Esophagus (tissue), 2 donors: Measurements from ENCODE around the gene TAOK3. TPM values are rescaled to one million over a fixed set of nuclear protein-coding genes. Genes with fewer than 3 reads are reported as not detected.
"Not testable (repeated sequence)": the region's sequence is repeated elsewhere in the genome, so short reads cannot be mapped to it uniquely, and the experiment has no call there.

ENCODE experiments used
- H3K27ac ChIP-seq, 2 donors: one replicate each; pipeline ENCODE4 v1.5.1; 2013; ENCODE audit warnings: low read depth in 2 of 2, mild to moderate bottlenecking in 2 of 2, inconsistent platforms in 1 of 2, low read length in 1 of 2, moderate library complexity in 1 of 2
- H3K27me3 ChIP-seq, 2 donors: one replicate each; pipeline ENCODE4 v1.6.1; 2013; ENCODE audit warnings: low read length in 2 of 2, control low read depth in 1 of 2, mild to moderate bottlenecking in 1 of 2; ENCODE audit not compliant: insufficient read depth in 2 of 2, control insufficient read depth in 1 of 2
- H3K36me3 ChIP-seq, 2 donors: one replicate each; pipeline ENCODE4 v1.6.1; 2013; ENCODE audit warnings: low read length in 1 of 2; ENCODE audit not compliant: control insufficient read depth in 2 of 2, insufficient read depth in 2 of 2
- H3K4me1 ChIP-seq, 2 donors: one replicate each; pipeline ENCODE4 v1.6.1; 2013; ENCODE audit warnings: low read length in 1 of 2; ENCODE audit not compliant: control insufficient read depth in 2 of 2, insufficient read depth in 2 of 2
- H3K4me3 ChIP-seq, 2 donors: one replicate each; pipeline ENCODE4 v1.5.1; 2013; ENCODE audit warnings: low read length in 2 of 2, mild to moderate bottlenecking in 2 of 2, low read depth in 1 of 2, moderate library complexity in 1 of 2
- H3K9me3 ChIP-seq, 2 donors: one replicate each; pipeline ENCODE4 v1.6.1; 2013; ENCODE audit warnings: mild to moderate bottlenecking in 2 of 2, low read depth in 1 of 2, low read length in 1 of 2, moderate library complexity in 1 of 2; ENCODE audit not compliant: control insufficient read depth in 2 of 2, insufficient read depth in 1 of 2
- WGBS, 2 donors: extraction: QIAGEN DNeasy Blood & Tissue Kit; methylation state at CpG; one replicate each; pipeline ENCODE4 v1.1.7; 2013; 5-methylcytosine and 5-hydroxymethylcytosine counted together
- polyA plus RNA-seq, 2 donors: library from polyadenylated mRNA; stranded (reverse); fragments of 200-250 nt; gene quantifications; one replicate each; pipeline ENCODE4 v1.2.3, GENCODE V29; 2013
- donor health status: healthy with polysubstance abuse.
- donor health status: Bipolar disorder and iron deficiency.

Gene TAOK3
- polyA plus RNA-seq, 2 donors = 11.3 to 12.2 TPM

DNA sequence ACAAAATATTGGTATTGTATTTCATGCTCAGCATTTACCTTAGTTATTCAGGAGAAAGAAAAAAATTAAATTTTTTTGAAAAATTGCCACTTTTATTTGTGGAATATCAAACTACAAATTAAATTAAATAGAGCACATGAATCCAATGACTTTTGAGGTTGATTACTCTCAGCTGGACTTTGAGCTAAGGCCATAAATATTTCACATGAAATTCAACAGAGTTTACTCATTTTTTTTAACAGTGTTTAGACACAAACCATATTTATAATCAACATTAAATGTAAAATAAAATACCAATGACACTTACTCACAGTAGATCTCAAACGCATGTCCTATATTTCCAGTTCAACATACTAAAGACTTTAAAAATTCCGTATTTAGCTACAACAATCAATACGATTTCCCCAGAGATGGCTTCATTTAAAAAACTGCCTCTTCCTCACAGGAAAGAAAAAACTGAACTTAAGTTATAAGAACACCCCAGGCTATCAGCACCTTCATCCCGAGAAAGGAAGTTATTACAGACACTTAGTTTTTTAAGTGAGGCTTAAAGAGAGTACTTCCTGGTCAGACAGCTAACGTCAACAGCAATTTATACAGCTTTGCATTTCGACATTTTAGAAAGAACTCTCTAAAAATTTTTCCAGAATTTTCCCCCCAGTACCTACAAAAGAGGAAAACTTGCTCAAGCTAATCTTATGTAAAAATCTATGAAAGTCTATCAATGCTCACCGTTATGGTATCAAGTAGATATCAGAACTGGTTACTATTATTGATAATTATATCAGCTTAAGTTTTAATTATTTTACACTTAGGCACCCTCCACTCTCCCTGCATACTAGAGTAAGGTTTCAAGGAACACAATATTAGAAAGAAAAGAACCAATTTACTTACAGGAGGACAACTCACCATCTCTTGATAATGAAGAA, 13.8 kb downstream of the TAOK3 start:
- H3K27me3 ChIP-seq = no peaks in the 10 kb centered on the region
- no peaks in the 10 kb centered on the region for H3K36me3 ChIP-seq
- H3K4me1 ChIP-seq = no peaks in the 10 kb centered on the region
- no peaks in the 10 kb centered on the region for H3K9me3 ChIP-seq
- no peak overlapping the region for H3K27ac ChIP-seq
- 52 to 57% methylated on average over 7 of the region's 7 CpGs for WGBS, 2 donors
- H3K4me3 ChIP-seq = no peak overlapping the region

DNA sequence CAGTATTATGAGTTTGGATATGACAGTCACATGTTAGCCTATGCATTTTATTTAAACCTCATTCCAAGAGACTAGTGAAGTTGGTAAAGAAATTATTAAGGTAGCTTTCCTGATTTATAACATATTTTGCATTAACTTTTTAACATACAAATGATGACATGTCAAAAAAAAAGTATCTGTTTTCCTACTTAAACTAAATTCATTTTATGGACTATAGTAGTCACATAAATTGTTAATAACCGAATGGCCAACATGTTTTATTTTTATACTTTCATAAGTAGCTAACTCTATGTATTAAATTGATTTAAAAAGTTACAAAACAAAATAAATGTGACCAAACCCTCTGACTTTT, 14.7 kb downstream of the TAOK3 start:
- no peak overlapping the region for H3K27ac ChIP-seq
- H3K9me3 ChIP-seq = no peaks in the 10 kb centered on the region
- H3K4me1 ChIP-seq = no peaks in the 10 kb centered on the region
- no peaks in the 10 kb centered on the region for H3K27me3 ChIP-seq
- H3K4me3 ChIP-seq = no peak overlapping the region
- H3K36me3 ChIP-seq = no peaks in the 10 kb centered on the region
- 93 to 95% methylated on average over 1 of the region's 1 CpG for WGBS, 2 donors

DNA sequence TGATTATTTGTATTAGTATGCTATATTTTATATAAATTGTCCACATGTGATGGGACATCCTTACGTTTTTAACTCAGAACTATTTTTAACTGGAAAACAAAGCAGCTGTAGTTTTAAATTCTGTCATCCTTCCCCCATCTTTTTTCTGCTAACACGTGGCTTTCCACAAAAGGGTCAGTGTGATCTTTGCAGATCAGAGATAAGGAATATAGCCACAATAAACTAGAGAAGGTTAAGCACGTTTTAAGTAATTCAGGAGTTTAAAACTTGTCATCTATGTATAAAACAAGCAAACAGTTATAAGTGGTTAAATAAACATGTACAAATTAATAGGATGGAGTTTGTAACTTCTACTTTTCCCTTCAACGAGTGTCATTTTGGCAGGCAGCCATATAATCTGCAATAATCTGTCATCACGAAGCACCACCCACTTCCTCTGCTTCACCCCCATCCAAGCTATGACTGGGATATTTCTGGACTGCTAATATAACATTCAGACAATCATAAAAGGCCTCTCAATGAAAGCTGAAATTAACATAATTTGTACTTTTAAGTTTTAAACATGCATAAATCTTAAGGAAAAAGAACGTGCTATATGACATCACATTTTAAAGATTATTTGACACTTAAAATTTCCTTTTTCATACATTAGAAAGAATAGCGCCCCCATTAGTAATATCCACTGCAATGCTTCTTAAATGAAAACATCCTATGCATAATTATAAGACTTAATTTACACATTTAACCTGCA, 15.3 kb downstream of the TAOK3 start:
- Histone ChIP-seq H3K27ac (no peak overlapping the region), H3K4me3 (no peak overlapping the region), H3K36me3 (no peaks in the 10 kb centered on the region), H3K27me3 (no peaks in the 10 kb centered on the region), H3K9me3 (no peaks in the 10 kb centered on the region), H3K4me1 (no peaks in the 10 kb centered on the region)
- WGBS, 2 donors = 31 to 39% methylated on average over 7 of the region's 7 CpGs

- Histone ChIP-seq H3K4me1 (no peaks in the 10 kb centered on the region), H3K27ac (peak overlapping the region in 1 of 2 donors; percentile 22), H3K36me3 (no peaks in the 10 kb centered on the region), H3K4me3 (no peak overlapping the region), H3K9me3 (no peaks in the 10 kb centered on the region), H3K27me3 (no peaks in the 10 kb centered on the region)
- WGBS, 2 donors = 28 to 30% methylated on average over 1 of the region's 1 CpG
Measured at GRCh38 chr12:118356809-118357256, 15.9 kb downstream of the TAOK3 start.

DNA sequence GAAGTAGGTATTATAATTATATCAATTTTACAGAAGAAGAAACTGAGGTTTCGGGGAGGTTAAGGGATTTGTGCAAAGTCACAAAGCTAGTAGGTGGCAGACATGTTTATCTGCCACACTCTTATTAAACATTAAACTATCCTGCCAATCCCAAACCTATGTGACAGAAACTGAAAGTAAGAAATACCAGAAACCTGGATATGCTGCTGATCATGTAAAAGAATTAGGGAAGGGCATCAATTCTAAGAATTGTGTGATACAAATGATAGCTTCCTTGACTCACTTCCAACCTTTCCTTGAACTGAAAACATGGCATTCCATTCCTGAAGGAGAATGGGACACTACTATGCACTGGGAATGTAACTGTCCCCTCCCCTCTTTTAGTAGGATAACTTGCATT, 16.9 kb downstream of the TAOK3 start:
- Histone ChIP-seq H3K4me1 (no peaks in the 10 kb centered on the region), H3K36me3 (no peaks in the 10 kb centered on the region), H3K27ac (no peak overlapping the region), H3K4me3 (no peak overlapping the region), H3K9me3 (no peaks in the 10 kb centered on the region), H3K27me3 (no peaks in the 10 kb centered on the region)
- 88 to 94% methylated on average over 1 of the region's 1 CpG for WGBS, 2 donors

GRCh38 chr12:118354903-118355302, 17.8 kb downstream of the TAOK3 start:
- 88 to 97% methylated on average over 1 of the region's 1 CpG for WGBS, 2 donors
- H3K36me3 ChIP-seq = no peaks in the 10 kb centered on the region
- no peaks in the 10 kb centered on the region for H3K9me3 ChIP-seq
- H3K4me3 ChIP-seq = no peak overlapping the region
- H3K27ac ChIP-seq = no peak overlapping the region
- H3K27me3 ChIP-seq = no peaks in the 10 kb centered on the region
- no peaks in the 10 kb centered on the region for H3K4me1 ChIP-seq

- H3K27ac ChIP-seq, H3K36me3 ChIP-seq, H3K4me1 ChIP-seq, H3K27me3 ChIP-seq, H3K4me3 ChIP-seq, H3K9me3 ChIP-seq: not testable (repeated sequence)
- WGBS, 2 donors = 91% methylated on average over 4 of the region's 4 CpGs
Measured at GRCh38 chr12:118354503-118354902, 18.2 kb downstream of the TAOK3 start.

DNA sequence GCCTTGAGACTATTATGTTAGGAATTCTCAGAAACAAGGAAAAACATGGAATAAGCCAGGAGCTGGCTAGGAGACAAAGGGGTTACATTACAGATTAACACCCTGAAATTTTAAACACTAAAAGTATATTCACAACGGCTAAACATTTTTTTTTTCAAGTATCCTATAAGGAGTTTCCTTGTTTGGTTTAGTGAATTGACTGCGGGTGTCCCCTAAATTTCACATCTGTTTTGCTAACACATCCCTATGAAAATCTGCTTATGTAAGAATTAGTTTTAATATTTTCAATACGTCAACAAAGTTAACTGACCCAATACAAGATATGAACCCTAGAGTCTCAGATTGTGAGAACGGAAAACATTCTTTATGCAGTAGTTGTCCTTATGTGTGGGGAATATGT, 19.0 kb downstream of the TAOK3 start:
- Histone ChIP-seq H3K27ac (no peak overlapping the region), H3K36me3 (no peaks in the 10 kb centered on the region), H3K4me1 (no peaks in the 10 kb centered on the region), H3K4me3 (no peak overlapping the region), H3K9me3 (no peaks in the 10 kb centered on the region), H3K27me3 (no peaks in the 10 kb centered on the region)
- WGBS, 2 donors = 87 to 89% methylated on average over 4 of the region's 4 CpGs

- no peaks in the 10 kb centered on the region for H3K4me1 ChIP-seq
- no peak overlapping the region for H3K4me3 ChIP-seq
- WGBS, 2 donors = 88 to 94% methylated on average over 6 of the region's 6 CpGs
- H3K9me3 ChIP-seq = no peaks in the 10 kb centered on the region
- H3K36me3 ChIP-seq = no peaks in the 10 kb centered on the region
- H3K27ac ChIP-seq = no peak overlapping the region
- H3K27me3 ChIP-seq = no peaks in the 10 kb centered on the region
Measured at GRCh38 chr12:118350908-118351559, 21.7 kb downstream of the TAOK3 start.
